ENCODE results near the gene LCN15. TPM values are rescaled to one million over a fixed set of nuclear protein-coding genes. Genes with fewer than 3 reads are reported as not detected.

Gene LCN15
- total and polyA plus RNA-seq, 7 experiments from 2014 or later = not detected

DNA sequence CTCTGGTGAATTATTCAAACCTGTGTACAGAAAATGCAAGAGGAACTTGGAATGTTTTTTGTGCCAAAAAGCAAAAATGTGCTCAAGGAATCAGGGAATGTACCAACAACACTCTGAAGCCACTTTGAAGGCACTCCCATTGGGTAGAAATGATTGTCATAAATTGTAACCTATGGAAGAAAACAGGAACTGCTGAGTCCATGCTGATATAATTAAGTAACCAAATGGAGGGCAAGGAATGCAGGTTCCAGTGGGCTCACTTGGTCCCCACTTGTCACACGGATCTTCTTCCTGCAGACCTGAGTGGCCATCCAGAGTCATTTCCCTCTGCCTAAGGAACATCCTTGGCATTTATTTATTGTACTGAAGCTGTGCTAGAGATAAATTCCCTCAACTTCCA is 13.1 kb downstream of the LCN15 start:
- H3K4me3 Mint-ChIP-seq = no peak overlapping the region
- peaks cover 0 to 5% (median 0%) of the 10 kb centered on the region in 7 donors for H3K4me1 Mint-ChIP-seq
- H3K4me3 ChIP-seq (ENCODE audit: low read length) = no peak overlapping the region
- intact Hi-C loops (cut with micrococcal nuclease) = no loop called here
- DNase-seq (no peak), ATAC-seq (no peak)
- CTCF ChIA-PET = no interaction called here
- H3K36me3 Mint-ChIP-seq = peaks cover 0 to 13% (median 7%) of the 10 kb centered on the region in 5 donors
- H3K27ac ChIP-seq (ENCODE audit: low read depth, low read length) = no peak overlapping the region
- H3K4me1 ChIP-seq (ENCODE audit: control insufficient read depth in 2 of 2, insufficient read depth in 2 of 2, low read length in 2 of 2) = no peaks in the 10 kb centered on the region
- POLR2A ChIA-PET = no interaction called here
- no peaks in the 10 kb centered on the region for H3K9me3 ChIP-seq (ENCODE audit: control insufficient read depth in 2 of 3, low read length in 3 of 3)
- no peaks in the 10 kb centered on the region for H3K27me3 ChIP-seq (ENCODE audit: control insufficient read depth in 2 of 2, insufficient read depth in 2 of 2, low read length in 2 of 2)
- no peaks in the 10 kb centered on the region for H3K36me3 ChIP-seq (ENCODE audit: control insufficient read depth in 2 of 3, insufficient read depth in 3 of 3, low read length in 3 of 3)
- no peak overlapping the region for H3K27ac Mint-ChIP-seq
- H3K9me3 Mint-ChIP-seq = peaks cover 4 to 27% (median 23%) of the 10 kb centered on the region in 11 donors
- peaks cover 0 to 29% (median 6%) of the 10 kb centered on the region in 5 donors for H3K27me3 Mint-ChIP-seq

DNA sequence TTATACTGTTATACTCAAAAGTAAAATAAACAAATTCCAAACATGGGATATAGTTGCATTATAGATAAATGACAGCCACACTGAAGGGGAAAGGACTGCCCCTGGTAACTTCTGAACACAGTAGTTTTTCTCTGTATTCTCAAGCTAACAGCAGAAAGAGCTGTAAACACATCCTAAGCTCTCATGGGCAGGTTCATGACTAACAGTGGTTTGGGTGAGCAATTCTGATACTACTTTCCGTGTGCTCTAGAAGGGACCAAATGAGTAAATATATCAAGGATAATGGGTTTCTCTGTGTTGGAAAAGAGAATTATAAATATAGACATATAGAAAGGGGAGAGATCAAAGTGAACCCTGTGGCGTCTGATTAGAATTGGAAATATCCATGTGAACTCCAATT is 13.8 kb downstream of the LCN15 start:
- no peak overlapping the region for H3K4me3 Mint-ChIP-seq
- no peak for ATAC-seq
- H3K4me1 ChIP-seq (ENCODE audit: control insufficient read depth in 2 of 2, insufficient read depth in 2 of 2, low read length in 2 of 2) = no peaks in the 10 kb centered on the region
- H3K36me3 ChIP-seq (ENCODE audit: control insufficient read depth in 2 of 3, insufficient read depth in 3 of 3, low read length in 3 of 3) = no peaks in the 10 kb centered on the region
- ChIA-PET CTCF (no interaction called here), POLR2A (no interaction called here)
- no peak overlapping the region for H3K27ac Mint-ChIP-seq
- DNase-seq = no peak
- peaks cover 0 to 22% (median 6%) of the 10 kb centered on the region in 5 donors for H3K27me3 Mint-ChIP-seq
- no peak overlapping the region for H3K27ac ChIP-seq (ENCODE audit: low read depth, low read length)
- H3K27me3 ChIP-seq (ENCODE audit: control insufficient read depth in 2 of 2, insufficient read depth in 2 of 2, low read length in 2 of 2) = no peaks in the 10 kb centered on the region
- intact Hi-C loops (cut with micrococcal nuclease) = no loop called here
- no peak overlapping the region for H3K4me3 ChIP-seq (ENCODE audit: low read length)
- peaks cover 0 to 5% (median 0%) of the 10 kb centered on the region in 7 donors for H3K4me1 Mint-ChIP-seq
- no peaks in the 10 kb centered on the region for H3K9me3 ChIP-seq (ENCODE audit: control insufficient read depth in 2 of 3, low read length in 3 of 3)
- peaks cover 1 to 27% (median 19%) of the 10 kb centered on the region in 11 donors for H3K9me3 Mint-ChIP-seq
- peaks cover 0 to 13% (median 6%) of the 10 kb centered on the region in 5 donors for H3K36me3 Mint-ChIP-seq

DNA sequence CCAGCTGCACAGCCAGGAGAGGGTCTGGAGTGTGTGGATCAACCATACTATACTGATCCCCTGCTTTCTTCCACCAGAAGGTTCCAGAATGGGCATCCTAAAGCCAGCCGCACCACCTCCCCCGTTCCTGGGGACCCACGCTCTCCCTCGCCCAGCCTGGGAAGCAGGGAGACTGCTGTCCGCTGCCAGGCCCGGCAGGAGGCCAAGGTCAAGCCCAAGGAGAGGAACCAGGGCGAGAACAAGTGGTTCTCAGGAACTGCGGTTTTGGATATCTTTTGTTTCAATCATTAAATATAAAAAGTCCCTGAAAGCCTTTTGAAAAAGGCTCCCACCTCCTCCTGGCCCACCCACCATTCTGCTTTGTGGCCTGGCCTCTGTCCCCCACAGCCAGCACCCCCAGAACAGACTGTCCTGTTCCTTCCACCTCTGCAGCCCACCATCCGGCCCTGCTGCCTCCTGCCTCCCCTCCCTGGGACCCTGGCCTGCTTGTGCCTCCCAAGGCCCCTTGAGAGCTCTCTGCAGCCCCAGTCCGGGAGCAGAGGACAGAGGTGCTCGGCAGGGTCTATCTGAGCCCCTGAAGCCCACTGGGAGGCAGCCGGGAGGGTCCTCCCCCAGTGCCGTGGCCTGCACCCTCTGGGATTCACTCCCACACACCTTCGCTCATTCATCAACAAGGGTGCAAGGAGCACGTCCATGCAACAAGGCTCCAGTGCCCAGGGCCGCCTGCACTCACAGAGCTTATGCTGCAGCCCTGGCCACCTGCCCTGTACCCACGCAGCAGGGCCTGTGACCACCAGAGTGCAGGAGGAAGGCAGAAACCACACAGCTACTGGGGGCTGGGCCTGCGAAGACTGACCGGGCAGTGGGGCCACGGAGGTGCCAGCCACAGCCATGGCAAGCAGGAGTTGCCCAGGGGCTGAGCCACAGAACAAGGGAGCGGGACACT is 15.4 kb downstream of the LCN15 start:
- no peaks in the 10 kb centered on the region for H3K27me3 ChIP-seq (ENCODE audit: control insufficient read depth in 2 of 2, insufficient read depth in 2 of 2, low read length in 2 of 2)
- Mint-ChIP-seq H3K36me3 (peaks cover 0 to 13% (median 5%) of the 10 kb centered on the region in 5 donors), H3K4me3 (no peak overlapping the region), H3K27ac (no peak overlapping the region), H3K9me3 (peaks cover 0 to 27% (median 18%) of the 10 kb centered on the region in 11 donors), H3K27me3 (peaks cover 0 to 19% (median 6%) of the 10 kb centered on the region in 5 donors), H3K4me1 (peaks cover 0 to 5% (median 0%) of the 10 kb centered on the region in 7 donors)
- ChIA-PET POLR2A (no interaction called here), CTCF (no interaction called here)
- H3K36me3 ChIP-seq (ENCODE audit: control insufficient read depth in 2 of 3, insufficient read depth in 3 of 3, low read length in 3 of 3) = no peaks in the 10 kb centered on the region
- no peaks in the 10 kb centered on the region for H3K9me3 ChIP-seq (ENCODE audit: control insufficient read depth in 2 of 3, low read length in 3 of 3)
- H3K27ac ChIP-seq (ENCODE audit: low read depth, low read length) = no peak overlapping the region
- no peak overlapping the region for H3K4me3 ChIP-seq (ENCODE audit: low read length)
- DNase-seq (no peak), ATAC-seq (no peak)
- no peaks in the 10 kb centered on the region for H3K4me1 ChIP-seq (ENCODE audit: control insufficient read depth in 2 of 2, insufficient read depth in 2 of 2, low read length in 2 of 2)
- intact Hi-C loops (cut with micrococcal nuclease) = no loop called here

DNA sequence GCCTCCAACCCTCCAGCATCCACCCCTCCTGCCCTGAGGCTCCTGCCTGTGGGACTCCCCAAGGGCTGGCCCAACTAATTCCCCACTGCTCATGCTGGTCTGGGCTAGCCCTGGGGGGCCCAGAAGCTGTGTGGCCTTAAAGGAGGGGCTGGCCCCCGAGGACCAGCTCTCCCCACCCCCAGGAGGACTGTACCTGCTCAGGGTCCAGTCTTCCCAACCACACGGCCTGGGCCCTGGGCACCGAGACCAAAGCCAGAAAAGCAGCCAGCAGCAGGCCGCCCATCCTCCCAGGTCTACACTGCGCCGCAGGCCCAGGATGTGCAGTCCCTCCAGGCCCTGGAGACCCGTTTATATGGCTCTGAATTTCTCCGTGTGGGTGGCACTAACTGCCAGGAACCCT is 16.1 kb downstream of the LCN15 start, which contains the start of gene LCN6:
Gene LCN6, minus strand, starts transcription at position 325 of the 400 bp plus-strand sequence. Its CDS starts 42 bp downstream, at position 283.
- DNase-seq = no peak
- Mint-ChIP-seq H3K4me3 (no peak within 1 kb of the TSS), H3K27ac (no peak within 1 kb of the TSS), H3K36me3 (peaks cover 0 to 13% (median 5%) of the 10 kb centered on the region in 5 donors), H3K4me1 (peaks cover 0 to 5% (median 0%) of the 10 kb centered on the region in 7 donors), H3K27me3 (peaks cover 0 to 23% (median 6%) of the 10 kb centered on the region in 5 donors), H3K9me3 (peaks cover 0 to 27% (median 18%) of the 10 kb centered on the region in 11 donors)
- ChIA-PET CTCF (no interaction called here), POLR2A (no interaction called here)
- Histone ChIP-seq H3K4me3 (ENCODE audit: low read length) (no peak within 1 kb of the TSS), H3K36me3 (ENCODE audit: control insufficient read depth in 2 of 3, insufficient read depth in 3 of 3, low read length in 3 of 3) (no peaks in the 10 kb centered on the region), H3K4me1 (ENCODE audit: control insufficient read depth in 2 of 2, insufficient read depth in 2 of 2, low read length in 2 of 2) (no peaks in the 10 kb centered on the region), H3K27ac (ENCODE audit: low read depth, low read length) (no peak within 1 kb of the TSS), H3K27me3 (ENCODE audit: control insufficient read depth in 2 of 2, insufficient read depth in 2 of 2, low read length in 2 of 2) (no peaks in the 10 kb centered on the region), H3K9me3 (ENCODE audit: control insufficient read depth in 2 of 3, low read length in 3 of 3) (no peaks in the 10 kb centered on the region)
- no peak for ATAC-seq
- intact Hi-C loops (cut with micrococcal nuclease) = no loop called here

DNA sequence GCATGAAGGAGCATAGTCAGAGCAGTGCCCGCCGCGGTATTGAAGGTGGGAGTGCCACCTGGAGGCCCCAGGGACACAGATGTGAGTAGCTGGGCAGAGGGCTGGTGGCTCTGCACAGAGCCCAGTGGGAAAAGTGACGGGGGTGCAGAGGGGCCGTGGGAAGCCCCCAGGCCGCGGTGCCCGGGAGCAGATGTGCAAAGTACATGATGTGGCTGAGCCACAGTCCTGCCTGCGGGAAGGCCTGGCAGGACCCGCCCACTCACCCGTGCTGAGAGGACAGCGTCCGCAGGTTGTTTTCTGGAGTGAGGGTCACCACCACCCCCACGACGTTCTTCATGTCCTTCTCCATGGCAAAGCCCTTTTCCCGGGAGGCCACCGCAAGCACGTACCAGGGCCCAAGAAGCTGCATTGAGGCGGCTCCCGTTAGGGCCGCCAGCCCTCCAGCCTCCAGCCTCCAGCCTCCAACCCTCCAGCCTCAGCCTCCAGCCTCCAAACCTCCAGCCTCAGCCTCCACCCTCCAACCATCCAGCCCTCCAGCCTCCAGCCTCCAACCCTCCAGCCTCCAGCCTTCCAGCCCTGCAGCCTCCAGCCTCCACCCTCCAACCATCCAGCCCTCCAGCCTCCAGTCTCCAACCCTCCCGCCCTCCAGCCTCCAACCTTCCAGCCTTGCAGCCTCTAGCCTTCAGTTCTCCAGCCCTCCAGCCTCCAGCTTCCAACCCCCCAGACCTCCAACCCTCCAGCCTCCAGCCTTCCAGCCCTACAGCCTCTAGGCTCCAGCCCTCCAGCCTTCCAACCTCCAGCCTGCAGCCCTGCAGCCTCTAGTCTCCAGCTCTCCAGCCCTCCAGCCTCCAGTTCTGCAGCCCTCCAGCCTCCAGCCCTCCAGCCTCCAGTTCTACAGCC is 16.9 kb downstream of the LCN15 start:
- no peak for ATAC-seq
- Histone ChIP-seq H3K27ac (ENCODE audit: low read depth, low read length) (no peak overlapping the region), H3K4me1 (ENCODE audit: control insufficient read depth in 2 of 2, insufficient read depth in 2 of 2, low read length in 2 of 2) (no peaks in the 10 kb centered on the region), H3K9me3 (ENCODE audit: control insufficient read depth in 2 of 3, low read length in 3 of 3) (no peaks in the 10 kb centered on the region), H3K36me3 (ENCODE audit: control insufficient read depth in 2 of 3, insufficient read depth in 3 of 3, low read length in 3 of 3) (no peaks in the 10 kb centered on the region), H3K4me3 (ENCODE audit: low read length) (no peak overlapping the region), H3K27me3 (ENCODE audit: control insufficient read depth in 2 of 2, insufficient read depth in 2 of 2, low read length in 2 of 2) (no peaks in the 10 kb centered on the region)
- H3K4me1 Mint-ChIP-seq = peaks cover 0 to 5% (median 0%) of the 10 kb centered on the region in 7 donors
- H3K36me3 Mint-ChIP-seq = peaks cover 0 to 9% (median 2%) of the 10 kb centered on the region in 5 donors
- no peak overlapping the region for H3K27ac Mint-ChIP-seq
- intact Hi-C loops (cut with micrococcal nuclease) = no loop called here
- CTCF ChIA-PET = no interaction called here
- no peak for DNase-seq
- peaks cover 0 to 21% (median 13%) of the 10 kb centered on the region in 11 donors for H3K9me3 Mint-ChIP-seq
- H3K4me3 Mint-ChIP-seq = no peak overlapping the region
- H3K27me3 Mint-ChIP-seq = peaks cover 0 to 20% (median 5%) of the 10 kb centered on the region in 5 donors
- POLR2A ChIA-PET = no interaction called here

DNA sequence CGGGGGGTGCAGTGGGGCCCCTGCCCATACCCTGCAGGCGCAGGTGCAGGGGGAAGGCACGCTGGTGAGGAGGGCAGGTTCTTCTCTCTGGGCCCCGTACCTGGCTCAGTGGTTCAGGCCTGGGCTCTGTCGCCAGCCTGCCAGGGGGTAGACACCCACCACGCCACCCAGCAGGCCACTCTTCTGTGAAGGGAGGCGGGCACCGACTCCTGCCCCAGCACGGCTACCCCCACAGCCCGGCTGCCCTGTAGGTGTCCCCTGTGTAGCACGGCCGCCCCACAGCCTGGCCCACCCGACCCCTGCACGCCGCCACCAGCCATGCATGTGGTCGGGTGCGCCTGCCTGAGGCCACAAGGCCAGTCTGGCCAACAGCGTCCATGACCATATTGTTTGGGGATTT is 17.7 kb downstream of the LCN15 start:
- Mint-ChIP-seq H3K9me3 (peaks cover 0 to 13% (median 5%) of the 10 kb centered on the region in 11 donors), H3K36me3 (peaks cover 0 to 1% (median 0%) of the 10 kb centered on the region in 5 donors), H3K4me1 (peaks cover 0 to 5% (median 0%) of the 10 kb centered on the region in 7 donors), H3K27ac (no peak overlapping the region), H3K4me3 (no peak overlapping the region), H3K27me3 (peaks cover 0 to 18% (median 5%) of the 10 kb centered on the region in 5 donors)
- ChIA-PET POLR2A (no interaction called here), CTCF (no interaction called here)
- no peak for DNase-seq
- ATAC-seq = no peak
- Histone ChIP-seq H3K9me3 (ENCODE audit: control insufficient read depth in 2 of 3, low read length in 3 of 3) (no peaks in the 10 kb centered on the region), H3K27ac (ENCODE audit: low read depth, low read length) (no peak overlapping the region), H3K4me3 (ENCODE audit: low read length) (no peak overlapping the region), H3K36me3 (ENCODE audit: control insufficient read depth in 2 of 3, insufficient read depth in 3 of 3, low read length in 3 of 3) (no peaks in the 10 kb centered on the region), H3K4me1 (ENCODE audit: control insufficient read depth in 2 of 2, insufficient read depth in 2 of 2, low read length in 2 of 2) (no peaks in the 10 kb centered on the region), H3K27me3 (ENCODE audit: control insufficient read depth in 2 of 2, insufficient read depth in 2 of 2, low read length in 2 of 2) (no peaks in the 10 kb centered on the region)
- intact Hi-C loops (cut with micrococcal nuclease) = no loop called here
